Epithelial cell of umbilical artery (primary cell): ENCODE data around the gene FNBP1L. TPM values are rescaled to one million over a fixed set of nuclear protein-coding genes. Genes with fewer than 3 reads are reported as not detected.

Experiments
- total RNA-seq: library from RNA; depleted of rRNA; stranded (reverse); fragments of >200 nt; gene quantifications from 2 replicates; pipeline ENCODE4 v1.2.3, GENCODE V29; 2014

The FNBP1L gene
- 41.6 and 47.1 TPM in 2 replicates for total RNA-seq

GRCh38 chr1:93447481-93448291 lies at the start of gene FNBP1L:
TSS of gene FNBP1L (plus strand) at chr1:93448118. CDS start at chr1:93448282, 164 bp downstream.

Other genes starting within 250 kb of the FNBP1L start
- 28.6 and 59.4 TPM in 2 replicates for gene DR1, start 102.2 kb upstream of the FNBP1L start, total RNA-seq
- 33.5 and 56.2 TPM in 2 replicates for gene BCAR3, start 233.7 kb downstream of the FNBP1L start, total RNA-seq